Measurements from ENCODE around the gene CCL19. TPM values are rescaled to one million over a fixed set of nuclear protein-coding genes. Genes with fewer than 3 reads are reported as not detected.

Gene CCL19
- total RNA-seq, 1 experiment from 2014 or later: not detected

GRCh38 chr9:34658461-34658860 is 32.6 kb downstream of the CCL19 start:
- ChIA-PET CTCF (no interaction called here), POLR2A (ENCODE audit: unreplicated experiment) (no interaction called here)
- Histone ChIP-seq H3K27me3 (ENCODE audit: low read length) (no peaks in the 10 kb centered on the region), H3K4me2 (ENCODE audit: low read length) (no peak overlapping the region), H3K9me2 (replicated peaks; ENCODE audit: low read length) (no peaks in the 10 kb centered on the region), H3K4me1 (ENCODE audit: insufficient read depth, low read length) (peaks cover 3% of the 10 kb centered on the region; the same call in 1 of the 2 replicates), H3F3A (ENCODE audit: low read length, unreplicated experiment) (no peaks in the 10 kb centered on the region), H3K9ac (ENCODE audit: low read length) (no peak overlapping the region), H3K9me3 (ENCODE audit: low read length) (no peaks in the 10 kb centered on the region), H3K79me2 (ENCODE audit: low read length) (no peaks in the 10 kb centered on the region), H4K20me1 (ENCODE audit: low read length) (no peaks in the 10 kb centered on the region), H2AFZ (ENCODE audit: low read length) (no peak overlapping the region), H3K27ac (ENCODE audit: low read length) (no peak overlapping the region), H3K4me3 (ENCODE audit: low read length) (no peak overlapping the region), H3K36me3 (ENCODE audit: low read depth, low read length) (no peaks in the 10 kb centered on the region)
- ATAC-seq: no peak
- intact Hi-C loops (cut with micrococcal nuclease): no loop called here
- no TSS peak for BruUV-seq (replicated peaks)
- no peak for TF ChIP-seq CTCF (conservative IDR thresholded peaks at IDR 0.05; ENCODE audit: low read depth, low read length)
- no peak for DNase-seq

- no peak for ATAC-seq
- Histone ChIP-seq H3K79me2 (ENCODE audit: low read length) (no peaks in the 10 kb centered on the region), H3K4me3 (ENCODE audit: low read length) (no peak overlapping the region), H3K9ac (ENCODE audit: low read length) (no peak overlapping the region), H3K36me3 (ENCODE audit: low read depth, low read length) (no peaks in the 10 kb centered on the region), H2AFZ (ENCODE audit: low read length) (no peak overlapping the region), H3K9me3 (ENCODE audit: low read length) (no peaks in the 10 kb centered on the region), H3K9me2 (replicated peaks; ENCODE audit: low read length) (no peaks in the 10 kb centered on the region), H4K20me1 (ENCODE audit: low read length) (no peaks in the 10 kb centered on the region), H3K27me3 (ENCODE audit: low read length) (no peaks in the 10 kb centered on the region), H3K27ac (ENCODE audit: low read length) (no peak overlapping the region), H3K4me1 (ENCODE audit: insufficient read depth, low read length) (peaks cover 13% of the 10 kb centered on the region; the same call in 1 of the 2 replicates), H3K4me2 (ENCODE audit: low read length) (no peak overlapping the region), H3F3A (ENCODE audit: low read length, unreplicated experiment) (no peaks in the 10 kb centered on the region)
- DNase-seq: no peak
- BruUV-seq (replicated peaks): no TSS peak
- ChIA-PET POLR2A (ENCODE audit: unreplicated experiment) (no interaction called here), CTCF (no interaction called here)
- TF ChIP-seq EZH2phosphoT487 (IDR thresholded peaks at IDR 0.05; ENCODE audit: borderline replicate concordance, low read length) (no peak), CTCF (conservative IDR thresholded peaks at IDR 0.05; ENCODE audit: low read depth, low read length) (no peak), EZH2 (IDR thresholded peaks at IDR 0.05; ENCODE audit: low read length, unreplicated experiment) (no peak)
- intact Hi-C loops (cut with micrococcal nuclease): no loop called here
Observed at GRCh38 chr9:34656992-34657391, 34.1 kb downstream of the CCL19 start.

- CTCF ChIA-PET: no interaction called here
- no peaks in the 10 kb centered on the region for H4K20me1 ChIP-seq (ENCODE audit: low read length)
Observed at GRCh38 chr9:34655394-34655793, 35.7 kb downstream of the CCL19 start.

More at GRCh38 chr9:34655394-34655793, 35.7 kb downstream of the CCL19 start:
- no peak overlapping the region for H2AFZ ChIP-seq (ENCODE audit: low read length)
- H3K9ac ChIP-seq (ENCODE audit: low read length): no peak overlapping the region
- H3F3A ChIP-seq (ENCODE audit: low read length, unreplicated experiment): no peaks in the 10 kb centered on the region
- POLR2A ChIA-PET (ENCODE audit: unreplicated experiment): no interaction called here
- BruUV-seq (replicated peaks): no TSS peak
- no peaks in the 10 kb centered on the region for H3K9me3 ChIP-seq (ENCODE audit: low read length)
- H3K4me3 ChIP-seq (ENCODE audit: low read length): no peak overlapping the region
- intact Hi-C loops (cut with micrococcal nuclease): no loop called here
- peaks cover 18% of the 10 kb centered on the region; the same call in 1 of the 2 replicates for H3K4me1 ChIP-seq (ENCODE audit: insufficient read depth, low read length)
- no peak overlapping the region for H3K27ac ChIP-seq (ENCODE audit: low read length)
- no peaks in the 10 kb centered on the region for H3K79me2 ChIP-seq (ENCODE audit: low read length)
- DNase-seq (no peak), ATAC-seq (no peak)
- TF ChIP-seq EZH2phosphoT487 (IDR thresholded peaks at IDR 0.05; ENCODE audit: borderline replicate concordance, low read length) (no peak), CTCF (conservative IDR thresholded peaks at IDR 0.05; ENCODE audit: low read depth, low read length) (no peak), EZH2 (IDR thresholded peaks at IDR 0.05; ENCODE audit: low read length, unreplicated experiment) (no peak)
- no peaks in the 10 kb centered on the region for H3K36me3 ChIP-seq (ENCODE audit: low read depth, low read length)
- no peaks in the 10 kb centered on the region for H3K27me3 ChIP-seq (ENCODE audit: low read length)
- no peak overlapping the region for H3K4me2 ChIP-seq (ENCODE audit: low read length)
- H3K9me2 ChIP-seq (replicated peaks; ENCODE audit: low read length): no peaks in the 10 kb centered on the region
